Measurements from ENCODE around the gene OLA1.

Gene OLA1

DNA sequence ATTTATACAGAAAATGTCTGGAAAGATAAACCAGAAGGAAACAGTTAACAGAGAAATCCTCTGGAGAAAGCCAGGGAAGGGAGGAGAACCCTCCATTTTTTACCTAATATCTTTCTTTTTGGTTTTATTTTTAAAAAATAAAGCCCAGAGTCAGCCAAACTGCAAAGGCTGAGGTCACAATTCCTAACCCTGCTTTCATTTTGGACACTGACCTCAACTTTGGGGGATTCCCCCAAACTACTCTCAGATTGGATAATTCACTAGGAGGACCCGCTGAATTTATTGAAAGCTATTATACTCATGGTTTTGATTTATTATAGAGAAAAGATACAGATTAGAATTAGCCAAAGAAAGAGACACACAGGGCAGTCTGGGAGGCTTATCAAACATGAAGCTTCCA is 189.9 kb downstream of the OLA1 start:
- no peak for DNase-seq

GRCh38 chr2:174058026-174058425 is 190.3 kb downstream of the OLA1 start:
- DNase-seq = no peak

DNA sequence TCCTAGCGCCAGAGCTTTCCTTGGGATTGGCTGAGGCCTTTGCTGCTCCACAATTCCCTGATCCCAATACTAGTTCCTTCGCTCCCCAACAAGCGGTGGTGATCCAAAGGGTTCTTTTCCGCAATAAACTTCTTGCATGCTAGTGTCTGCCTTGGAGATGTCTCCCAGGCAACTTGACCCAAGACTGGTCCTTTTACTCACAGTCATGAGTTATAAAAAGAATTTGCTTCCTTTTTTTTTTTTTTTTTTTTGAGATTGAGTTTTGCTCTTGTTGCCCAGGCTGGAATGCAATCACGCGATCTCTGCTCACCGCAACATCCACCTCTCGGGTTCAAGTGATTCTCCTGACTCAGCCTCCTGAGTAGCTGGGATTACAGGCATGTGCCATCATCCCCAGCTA is 193.4 kb downstream of the OLA1 start:
- no peak for DNase-seq

DNA sequence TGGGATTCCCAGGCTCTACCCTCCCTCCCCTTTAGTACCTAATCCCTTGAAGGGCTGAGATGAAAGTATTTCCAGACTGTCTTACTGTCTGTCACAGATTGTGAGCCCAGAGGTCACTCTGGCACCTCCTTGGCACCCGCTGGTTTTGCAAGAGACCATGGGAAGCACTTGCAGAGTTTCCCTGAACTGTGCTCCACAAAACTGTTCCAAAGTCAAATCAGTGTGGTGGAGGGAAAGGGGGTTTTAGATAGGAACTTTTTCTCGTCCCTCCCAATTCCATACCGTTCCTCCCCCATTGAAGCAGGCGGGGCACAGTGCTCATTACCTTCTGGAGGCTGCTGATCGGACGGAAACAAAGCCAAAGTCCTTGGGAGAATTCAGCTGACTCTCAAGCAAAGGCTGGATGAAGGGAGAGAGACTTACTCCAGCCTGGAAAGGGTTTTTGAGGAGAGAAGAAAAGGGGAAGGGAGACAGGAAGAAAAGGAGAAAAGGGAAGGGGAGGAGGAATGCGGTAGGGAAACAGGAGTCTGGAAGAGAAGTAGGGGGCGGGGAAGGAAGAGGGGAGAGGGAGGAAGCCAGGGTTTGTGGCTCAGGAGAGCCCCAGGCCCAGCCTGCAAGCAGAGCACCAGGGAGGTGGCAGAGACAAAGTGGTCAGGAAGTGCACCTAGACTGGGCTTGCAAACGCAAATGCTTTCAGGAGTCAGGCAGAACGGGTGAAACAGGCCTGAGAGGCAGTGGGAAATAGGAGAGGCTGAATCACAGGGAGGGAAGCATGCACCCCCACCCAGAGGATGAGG is 194.8 kb downstream of the OLA1 start:
- DNase-seq = no peak

GRCh38 chr2:174052584-174052976 is 195.8 kb downstream of the OLA1 start:
- DNase-seq = no peak

GRCh38 chr2:174051741-174052583 is 196.4 kb downstream of the OLA1 start:
- no peak for DNase-seq

DNA sequence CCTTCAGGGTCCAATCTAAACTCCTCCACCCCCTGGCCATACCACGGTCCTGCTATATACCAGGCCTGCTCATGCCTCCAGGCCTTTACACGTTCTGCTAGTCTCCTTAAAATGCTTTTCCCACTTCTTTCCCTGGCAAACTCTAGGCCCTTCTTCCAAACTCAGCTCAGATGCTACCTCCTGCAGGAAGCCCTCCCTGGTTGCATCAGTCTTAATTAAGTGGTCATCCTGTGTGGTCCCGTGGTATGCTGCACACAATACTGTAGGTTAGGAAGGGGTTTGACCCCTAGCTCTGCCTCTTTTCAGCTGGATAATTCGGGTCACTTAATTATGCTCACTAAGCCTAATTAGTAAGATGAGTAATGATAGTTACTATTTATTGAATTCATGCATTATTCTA is 197.3 kb downstream of the OLA1 start:
- DNase-seq = no peak

- DNase-seq = no peak
These were observed 198.4 kb downstream of the OLA1 start for GRCh38 chr2:174049895-174050294.

GRCh38 chr2:174048243-174048642 is 200.1 kb downstream of the OLA1 start:
- DNase-seq = no peak

DNA sequence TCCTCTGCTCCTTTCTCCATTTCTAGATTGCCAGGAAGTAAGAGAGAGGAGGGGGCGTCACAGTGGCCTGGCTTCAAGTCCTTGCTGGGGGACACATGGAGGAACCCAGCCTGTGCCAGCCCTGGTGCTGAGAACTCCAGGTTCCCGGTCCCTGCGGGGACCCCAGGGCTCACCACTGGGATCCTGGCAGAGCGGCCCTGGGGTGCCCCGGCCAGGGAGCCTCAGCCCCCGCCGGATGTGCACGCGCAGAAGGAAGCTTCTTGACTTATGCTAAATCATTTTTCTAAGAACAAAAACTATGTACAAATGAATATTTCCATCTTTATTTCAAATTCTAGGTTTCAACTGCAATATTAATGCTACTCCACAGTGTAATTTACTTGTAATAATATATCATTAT is 200.6 kb downstream of the OLA1 start:
- DNase-seq = no peak

- no peak for DNase-seq
These were observed 202.2 kb downstream of the OLA1 start for GRCh38 chr2:174046172-174046571.

DNA sequence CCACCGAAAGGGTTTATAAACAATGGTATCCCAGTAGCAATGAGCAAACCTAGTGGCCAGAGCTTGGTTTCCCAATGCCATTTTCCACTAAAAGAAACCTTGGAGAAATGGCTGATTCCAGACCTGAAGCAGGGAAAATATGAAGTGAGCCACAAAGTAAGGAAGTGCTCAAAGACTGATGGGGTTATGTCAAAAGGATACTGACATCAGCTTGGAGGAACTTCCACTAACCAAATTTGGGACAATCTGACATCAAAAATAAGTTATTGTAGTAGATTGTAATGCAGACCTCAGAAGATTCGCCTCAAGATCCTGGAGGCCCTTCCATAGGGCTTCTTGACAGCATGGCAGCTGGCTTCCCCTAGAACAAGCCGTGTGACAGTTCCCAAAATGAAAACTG is 203.8 kb downstream of the OLA1 start:
- DNase-seq = no peak

DNA sequence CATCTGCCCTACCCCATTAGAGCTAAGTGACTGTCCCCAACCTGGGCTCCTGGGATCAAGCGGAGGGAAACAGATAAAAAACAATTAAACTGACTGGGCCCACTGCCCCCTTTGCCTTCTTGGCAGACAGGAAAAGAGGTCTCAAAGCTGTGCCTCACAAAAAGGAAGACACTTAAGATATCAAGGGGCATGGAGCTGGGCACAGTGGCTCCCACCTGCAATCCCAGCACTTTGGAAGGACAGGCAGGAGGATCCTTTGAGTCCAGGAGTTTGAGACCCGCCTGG is 208.0 kb downstream of the OLA1 start:
- DNase-seq = no peak

GRCh38 chr2:174039551-174040416 is 208.5 kb downstream of the OLA1 start:
- peak; percentile 91 for DNase-seq

DNA sequence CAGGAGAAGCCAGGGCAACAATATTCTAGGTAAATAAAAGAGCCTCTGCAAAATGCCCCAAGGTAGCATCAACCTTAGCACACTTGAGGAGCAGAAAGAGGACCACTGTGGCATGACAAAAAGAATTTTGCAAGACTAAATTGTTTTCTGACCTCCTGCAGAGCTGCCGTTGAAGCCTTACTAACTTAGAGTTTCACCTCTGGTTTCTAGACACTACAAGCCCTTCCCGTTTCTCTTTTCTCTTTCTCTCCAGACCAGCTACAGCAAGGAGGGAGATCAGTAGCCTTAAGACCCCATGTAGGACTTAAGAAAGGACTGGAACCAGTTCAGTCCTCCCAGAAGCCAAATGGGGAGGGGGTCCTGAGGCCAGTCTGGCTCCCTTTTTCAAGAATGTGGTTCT is 209.9 kb downstream of the OLA1 start:
- no peak for DNase-seq

- DNase-seq = no peak
These were observed 211.5 kb downstream of the OLA1 start for GRCh38 chr2:174036825-174037224.

- no peak for DNase-seq
These were observed 212.2 kb downstream of the OLA1 start for GRCh38 chr2:174035981-174036742.

- DNase-seq = no peak
These were observed 213.2 kb downstream of the OLA1 start for GRCh38 chr2:174035117-174035635.

- no peak for DNase-seq
These were observed 215.2 kb downstream of the OLA1 start for GRCh38 chr2:174033163-174033550.

DNA sequence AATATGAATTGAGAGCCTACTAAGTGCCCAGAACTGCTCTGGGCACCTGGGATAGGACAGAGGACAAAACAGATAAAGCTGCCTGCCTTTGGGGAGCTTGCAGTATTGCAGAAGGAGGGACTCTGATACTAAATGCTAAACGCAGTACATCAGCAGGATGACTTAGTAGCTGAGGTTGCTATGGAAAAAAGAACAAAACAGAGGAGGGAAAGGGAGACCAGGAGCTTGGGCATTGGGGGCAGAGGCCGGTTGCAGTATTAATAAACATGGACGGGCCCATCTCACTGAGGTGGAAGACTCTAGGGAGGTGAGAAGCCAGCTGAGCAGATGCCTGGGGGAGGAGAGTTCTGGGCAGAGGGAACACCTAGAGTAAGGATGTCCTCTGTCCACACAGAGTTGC is 217.1 kb downstream of the OLA1 start:
- no peak for DNase-seq

DNA sequence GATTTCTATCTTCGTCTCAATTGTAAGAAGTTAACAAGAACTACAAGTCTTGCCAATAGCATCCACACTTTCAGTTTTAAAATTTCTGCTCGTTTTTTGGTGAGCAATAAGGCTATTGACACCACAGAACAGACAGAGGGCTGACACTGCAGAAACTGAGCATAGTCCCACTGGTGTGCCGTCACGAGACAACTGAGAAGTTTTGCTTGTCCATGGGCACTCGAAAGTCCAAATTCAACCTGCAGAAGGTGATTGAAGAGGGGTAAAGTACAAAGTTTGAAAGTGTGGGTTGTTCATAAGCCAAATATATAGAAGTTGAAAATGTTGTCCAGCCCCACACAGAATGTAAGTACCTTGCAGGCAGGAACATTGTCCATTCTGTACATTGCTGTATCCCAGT is 219.4 kb downstream of the OLA1 start:
- DNase-seq = no peak

GRCh38 chr2:174027956-174028355 is 220.4 kb downstream of the OLA1 start:
- no peak for DNase-seq

All from CD4-positive, alpha-beta T cell treated with Interleukin-6 for 4 hours (primary cell).